H1 (cell line): ENCODE data around the gene NXPH1. TPM values are rescaled to one million over a fixed set of nuclear protein-coding genes. Genes with fewer than 3 reads are reported as not detected.

Experiments used
- CTCF ChIA-PET: fragments of 300-600 bp; sonication (Branson Sonifier 250); formaldehyde crosslinking; loops from one replicate; lab custom pipeline; 2021; ENCODE audit not compliant: partially characterized antibody; lab: Charles Lee
- POLR2A ChIA-PET: fragments of 300-600 bp; sonication (Branson Sonifier 250); formaldehyde crosslinking; loops from one replicate; lab custom pipeline; 2021; ENCODE audit warnings: inconsistent platforms; ENCODE audit not compliant: partially characterized antibody; lab: Charles Lee
- DNase-seq, 2 experiments: peaks; one replicate each; pipeline versions ENCODE4 v3.0.0 to v3.0.0-alpha.2; 2010 to 2022; ENCODE audit warnings: low spot score in 2 of 2, low read depth in 1 of 2, mixed read lengths in 1 of 2
- FAIRE-seq: peaks from 2 replicates; lab custom pipeline; 2011; peaks lifted over from hg19 to GRCh38; lab: Jason Lieb, UNC
- H2AFZ ChIP-seq: 2 replicates; pipeline ENCODE4 v1.8.1; 2012; ENCODE audit warnings: low read length, inconsistent platforms
- H2AK5ac ChIP-seq: 2 replicates; pipeline ENCODE4 v1.6.1; 2013; ENCODE audit warnings: low read depth, low read length
- H2BK120ac ChIP-seq: replicated peaks from 2 replicates; pipeline ENCODE3; 2013; ENCODE audit warnings: low read depth, low read length, inconsistent platforms
- H2BK12ac ChIP-seq: 2 replicates; pipeline ENCODE4 v1.6.1; 2013; ENCODE audit warnings: low read depth, low read length
- H2BK15ac ChIP-seq: 2 replicates; pipeline ENCODE4 v1.6.1; 2013; ENCODE audit warnings: low read length
- H2BK20ac ChIP-seq: 2 replicates; pipeline ENCODE4 v1.6.1; 2013; ENCODE audit warnings: low read length
- H2BK5ac ChIP-seq: 2 replicates; pipeline ENCODE4 v1.6.1; 2013; ENCODE audit warnings: low read depth, low read length
- H3K14ac ChIP-seq: 2 replicates; pipeline ENCODE4 v1.6.1; 2013; ENCODE audit warnings: inconsistent platforms; ENCODE audit not compliant: insufficient read length
- H3K18ac ChIP-seq: 2 replicates; pipeline ENCODE4 v1.6.1; 2013; ENCODE audit warnings: low read length; ENCODE audit errors: extremely low read depth
- H3K23ac ChIP-seq: 2 replicates; pipeline ENCODE4 v1.6.1; 2013; ENCODE audit warnings: inconsistent platforms; ENCODE audit not compliant: insufficient read length
- H3K23me2 ChIP-seq: 2 replicates; pipeline ENCODE4 v1.6.1; 2013; ENCODE audit warnings: low read depth, low read length
- H3K27ac ChIP-seq: 2 replicates; pipeline ENCODE4 v1.6.1; 2011; ENCODE audit warnings: low read depth, low read length, inconsistent platforms
- H3K27me3 ChIP-seq, 4 experiments: replicated peaks in 1 of 4; 1 replicate in 1 of 4; 2 replicates in 3 of 4; pipeline versions ENCODE4 v1.6.1 to v1.8.1; 2011 to 2013; ENCODE audit warnings: low read length in 3 of 4, mild to moderate bottlenecking in 3 of 4, inconsistent platforms in 2 of 4, mixed read lengths in 2 of 4, moderate library complexity in 1 of 4; ENCODE audit not compliant: control insufficient read depth in 3 of 4, insufficient read depth in 3 of 4; ENCODE audit errors: extremely low read depth in 1 of 4
- H3K36me3 ChIP-seq, 4 experiments: 2 replicates each; pipeline versions ENCODE4 v1.6.1 to v1.8.1; 2011 to 2013; ENCODE audit warnings: mild to moderate bottlenecking in 4 of 4, low read length in 3 of 4, moderate library complexity in 2 of 4, control low read depth in 1 of 4, inconsistent platforms in 1 of 4; ENCODE audit not compliant: insufficient read depth in 4 of 4, control insufficient read depth in 2 of 4
- H3K4ac ChIP-seq: replicated peaks from 2 replicates; pipeline ENCODE3; 2013; ENCODE audit warnings: low read length, low read depth, mixed read lengths, inconsistent platforms; ENCODE audit not compliant: insufficient read length
- H3K4me1 ChIP-seq, 4 experiments: replicated peaks in 1 of 4; 1 replicate in 1 of 4; 2 replicates in 3 of 4; pipeline versions ENCODE4 v1.6.1 to v1.8.1; 2011 to 2013; ENCODE audit warnings: low read length in 3 of 4, inconsistent platforms in 2 of 4, mixed read lengths in 1 of 4; ENCODE audit not compliant: insufficient read depth in 4 of 4, control insufficient read depth in 3 of 4
- H3K4me2 ChIP-seq, 2 experiments: 2 replicates each; pipeline versions ENCODE4 v1.6.1 to v1.8.1; 2011 to 2013; ENCODE audit warnings: low read depth in 2 of 2, low read length in 2 of 2, control low read depth in 1 of 2, inconsistent platforms in 1 of 2, mild to moderate bottlenecking in 1 of 2; ENCODE audit not compliant: insufficient read depth in 1 of 2
- H3K4me3 ChIP-seq, 4 experiments: fragments of 200-600, 300-600 bp in 1 of 4; sonication (generic), shearing (Covaris generic), sonication (Bioruptor Twin) in 1 of 4; 2 replicates each; pipeline versions ENCODE4 v1.5.1 to v1.8.1; 2011 to 2016; ENCODE audit warnings: low read length in 4 of 4, low read depth in 3 of 4, control low read depth in 2 of 4, inconsistent platforms in 2 of 4, mild to moderate bottlenecking in 2 of 4, mixed read lengths in 1 of 4, moderate library complexity in 1 of 4; ENCODE audit not compliant: insufficient read depth in 2 of 4; ENCODE audit errors: extremely low read depth in 1 of 4
- H3K56ac ChIP-seq: replicated peaks from 2 replicates; pipeline ENCODE3; 2013; ENCODE audit warnings: low read depth, mild to moderate bottlenecking, mixed read lengths, low read length, inconsistent platforms; ENCODE audit not compliant: insufficient read length
- H3K79me1 ChIP-seq: 2 replicates; pipeline ENCODE4 v1.6.1; 2013; ENCODE audit warnings: low read depth, low read length, control low read depth
- H3K79me2 ChIP-seq, 2 experiments: 2 replicates each; pipeline versions ENCODE4 v1.6.1 to v1.8.1; 2012 to 2013; ENCODE audit warnings: low read length in 2 of 2, mild to moderate bottlenecking in 2 of 2, inconsistent platforms in 1 of 2; ENCODE audit not compliant: insufficient read depth in 2 of 2, control insufficient read depth in 1 of 2
- H3K9ac ChIP-seq, 4 experiments: replicated peaks in 1 of 4; 1 replicate in 1 of 4; 2 replicates in 3 of 4; pipeline versions ENCODE4 v1.6.1 to v1.8.1; 2011 to 2013; ENCODE audit warnings: low read depth in 3 of 4, low read length in 3 of 4, control low read depth in 2 of 4, mild to moderate bottlenecking in 2 of 4, moderate library complexity in 2 of 4, inconsistent platforms in 1 of 4; ENCODE audit errors: extremely low read depth in 1 of 4
- H3K9me3 ChIP-seq, 2 experiments: 2 replicates each; pipeline versions ENCODE4 v1.6.1 to v1.8.1; 2012 to 2013; ENCODE audit warnings: mild to moderate bottlenecking in 2 of 2, moderate library complexity in 2 of 2, control low read depth in 1 of 2, inconsistent platforms in 1 of 2, low read depth in 1 of 2, low read length in 1 of 2, mixed read lengths in 1 of 2; ENCODE audit not compliant: insufficient read depth in 2 of 2
- H4K20me1 ChIP-seq, 2 experiments: replicated peaks in 1 of 2; 2 replicates each; pipeline versions ENCODE3 to v1.8.1; 2011 to 2013; ENCODE audit warnings: inconsistent platforms in 2 of 2, low read length in 2 of 2, mild to moderate bottlenecking in 1 of 2; ENCODE audit not compliant: insufficient read depth in 2 of 2, control insufficient read depth in 1 of 2
- H4K5ac ChIP-seq: 2 replicates; pipeline ENCODE4 v1.6.1; 2013; ENCODE audit warnings: low read length, low read depth, mixed read lengths, inconsistent platforms; ENCODE audit not compliant: insufficient read length
- H4K8ac ChIP-seq: 2 replicates; pipeline ENCODE4 v1.8.0; 2013; ENCODE audit warnings: mild to moderate bottlenecking, moderate library complexity, low read length, inconsistent platforms; ENCODE audit not compliant: insufficient read depth; ENCODE audit errors: extremely low read depth
- H4K91ac ChIP-seq: replicated peaks from 2 replicates; pipeline ENCODE3; 2013; ENCODE audit warnings: low read length, mixed read lengths, inconsistent platforms; ENCODE audit not compliant: insufficient read length
- BACH1 ChIP-seq: IDR thresholded peaks from 2 replicates; pipeline ENCODE4 v1.6.1; 2012; ENCODE audit warnings: low read length, improper control_type of control experiment
- EZH2 ChIP-seq: fragments of 200-600 bp; sonication (generic); IDR thresholded peaks from 2 replicates; pipeline ENCODE4 v1.7.1; 2012; ENCODE audit warnings: low read depth, mild to moderate bottlenecking, moderate library complexity, low read length, inconsistent platforms; ENCODE audit not compliant: severe bottlenecking
- HDAC6 ChIP-seq: IDR thresholded peaks from one replicate; pipeline ENCODE4 v1.7.1; 2012; ENCODE audit warnings: low read depth, mild to moderate bottlenecking, inconsistent platforms, low read length, moderate library complexity
- PHF8 ChIP-seq: fragments of 200-600 bp; sonication (generic); conservative IDR thresholded peaks from 2 replicates; pipeline ENCODE4 v1.7.1; 2012; ENCODE audit warnings: low read depth, mild to moderate bottlenecking, inconsistent platforms, low read length, moderate library complexity
- RAD21 ChIP-seq, 2 experiments: IDR thresholded peaks in 1 of 2; conservative IDR thresholded peaks in 1 of 2; 2 replicates each; pipeline ENCODE4 v1.6.1; 2011; ENCODE audit warnings: low read depth in 2 of 2, low read length in 2 of 2, improper control_type of control experiment in 1 of 2, inconsistent platforms in 1 of 2, mild to moderate bottlenecking in 1 of 2, moderate library complexity in 1 of 2
- RBBP5 ChIP-seq: IDR thresholded peaks from 2 replicates; pipeline ENCODE4 v1.7.1; 2012; ENCODE audit warnings: low read depth, mild to moderate bottlenecking, inconsistent platforms, low read length, moderate library complexity, borderline replicate concordance
- SRF ChIP-seq: IDR thresholded peaks from 2 replicates; pipeline ENCODE4 v1.6.1; 2011; ENCODE audit warnings: mild to moderate bottlenecking, low read depth, low read length, moderate library complexity
- YY1 ChIP-seq: IDR thresholded peaks from 2 replicates; pipeline ENCODE4 v1.6.1; 2011; ENCODE audit warnings: low read depth, mild to moderate bottlenecking, low read length
- WGBS, 2 experiments: shearing (Covaris generic) in 1 of 2; methylation state at CpG; one replicate each; pipeline versions ENCODE4 v1.1.6 to v1.1.7; 2013 to 2015; ENCODE audit warnings: low lambda C conversion rate in 2 of 2, mixed read lengths in 2 of 2, inconsistent platforms in 1 of 2, low coverage in 1 of 2, missing lambda C conversion rate in 1 of 2; ENCODE audit not compliant: insufficient replicate concordance in 2 of 2, insufficient coverage in 1 of 2, insufficient read length in 1 of 2; ENCODE audit errors: extremely low coverage in 1 of 2, missing lambda C conversion rate in 1 of 2; 5-methylcytosine and 5-hydroxymethylcytosine counted together
- polyA plus RNA-seq, 7 experiments: library from polyadenylated mRNA; depleted of rRNA in 3 of 7; stranded (reverse) in 5 of 7; unstranded in 2 of 7; fragments of >200 nt in 5 of 7; fragments of 200-250 nt in 2 of 7; gene quantifications; 1 replicate in 5 of 7; 2 replicates in 1 of 7; 4 replicates in 1 of 7; pipeline versions ENCODE4 v1.2.1 to v1.2.3, GENCODE V29; 2011 to 2013; ENCODE audit warnings: missing spikeins in 2 of 7, mixed read lengths in 2 of 7
- total RNA-seq: library from RNA; stranded (reverse); fragmentation: NEBNext Ultra II Directional; extraction: Animal tissue kit (Norgen Biotek cat#: 25700); gene quantifications from 2 replicates; pipeline ENCODE4 v1.2.1, GENCODE V29; 2021

NXPH1 gene
- total and polyA plus RNA-seq, 2 of the 8 experiments (the other 6 are each of a cell fraction or from before 2014, with no cell fraction given) = 0.14 to 1.0 TPM

GRCh38 chr7:8411103-8411502 is 22.3 kb upstream of the NXPH1 start:
- Histone ChIP-seq H3K56ac (no peak overlapping the region), H3K27me3 (no peaks in the 10 kb centered on the region), H3K36me3 (no peaks in the 10 kb centered on the region), H3K9me3 (no peaks in the 10 kb centered on the region), H3K23ac (no peak overlapping the region), H2AFZ (no peak overlapping the region), H2BK120ac (no peak overlapping the region), H3K4me3 (no peak overlapping the region), H2BK20ac (no peak overlapping the region), H2BK15ac (no peak overlapping the region), H4K5ac (no peak overlapping the region), H4K8ac (no peak overlapping the region), H3K79me1 (no peaks in the 10 kb centered on the region), H3K23me2 (no peaks in the 10 kb centered on the region; the same call in 1 of the 2 replicates), H3K9ac (no peak overlapping the region), H3K14ac (no peak overlapping the region), H3K27ac (no peak overlapping the region), H2AK5ac (no peak overlapping the region), H3K4me1 (no peaks in the 10 kb centered on the region), H3K4ac (no peak overlapping the region), H4K91ac (no peak overlapping the region), H3K79me2 (no peaks in the 10 kb centered on the region), H4K20me1 (no peaks in the 10 kb centered on the region), H3K18ac (no peak overlapping the region), H2BK12ac (no peak overlapping the region), H3K4me2 (no peak overlapping the region), H2BK5ac (no peak overlapping the region)
- FAIRE-seq = no peak
- ChIA-PET POLR2A (no interaction called here), CTCF (no interaction called here)
- WGBS, 2 experiments = 90% methylated on average over 1 of the region's 1 CpG; no CpG with 5 or more reads in 1 of the 2 experiments
- DNase-seq = no peak
- TF ChIP-seq YY1 (no peak), EZH2 (no peak), BACH1 (no peak), RAD21 (IDR thresholded peaks at IDR 0.05 in 1 of 2, conservative IDR thresholded peaks at IDR 0.05 in 1 of 2; ENCODE audit: low read depth in 2 of 2, low read length in 2 of 2) (no peak), RBBP5 (no peak), PHF8 (no peak), HDAC6 (no peak), SRF (no peak)
